Measurements from ENCODE around the gene MYL11.
A peak's percentile ranks its signal among the peaks of the same experiment; 100 is the strongest.

MYL11 gene

DNA sequence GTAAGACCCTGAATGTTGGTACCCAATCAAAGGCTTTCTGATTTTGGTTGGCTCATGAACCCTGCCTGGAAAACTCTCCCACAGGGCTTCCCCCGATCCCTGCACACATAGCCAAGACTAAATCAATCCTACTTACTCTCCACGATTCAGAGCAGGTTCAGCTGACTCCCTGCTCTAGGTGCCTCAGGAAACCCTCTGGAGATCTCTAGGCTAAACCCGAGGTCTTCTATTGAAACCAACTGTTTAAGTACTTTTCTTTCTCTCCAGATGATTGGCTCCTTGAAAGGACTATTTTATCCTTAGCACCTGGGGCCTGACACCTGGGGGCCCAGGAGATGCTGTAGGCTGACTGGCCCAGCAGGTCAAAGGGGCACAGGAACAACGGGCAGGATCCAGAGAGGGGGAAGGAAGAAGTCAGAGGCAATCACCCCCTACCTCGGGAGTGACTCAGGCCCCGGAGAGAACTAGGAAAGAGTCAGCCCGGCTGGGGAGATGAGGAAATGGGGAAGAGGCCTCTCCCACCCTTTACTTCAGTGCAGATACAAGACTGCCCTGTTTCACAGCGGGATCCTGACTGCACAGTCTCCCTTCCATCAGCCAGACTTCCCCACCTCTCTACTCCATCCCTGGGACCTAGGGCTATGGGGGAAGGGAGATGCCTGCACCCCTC, 6.3 kb upstream of the MYL11 start:
- DNase-seq = peak; percentile 68
- in situ Hi-C loops (cut with MboI; ENCODE audit: low pct_unique_long_range_greater_than_20kb, low sequenced_read_pairs) = no loop called here

DNA sequence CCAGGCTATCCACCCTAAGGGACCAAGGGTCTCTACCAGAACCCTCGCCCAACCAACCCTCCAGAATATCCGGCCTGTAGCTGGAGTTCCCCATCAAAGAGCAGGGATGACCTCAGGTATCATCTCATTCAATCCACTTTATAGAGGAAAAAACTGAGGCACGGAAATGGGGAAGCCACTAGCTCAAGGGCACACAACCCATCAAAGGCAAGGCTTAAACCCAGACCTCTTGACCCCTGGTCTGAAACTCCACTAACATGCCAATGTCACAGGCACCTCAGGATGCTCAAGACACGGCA, 5.9 kb upstream of the MYL11 start:
- in situ Hi-C loops (cut with MboI; ENCODE audit: low pct_unique_long_range_greater_than_20kb, low sequenced_read_pairs) = no loop called here
- DNase-seq = no peak

DNA sequence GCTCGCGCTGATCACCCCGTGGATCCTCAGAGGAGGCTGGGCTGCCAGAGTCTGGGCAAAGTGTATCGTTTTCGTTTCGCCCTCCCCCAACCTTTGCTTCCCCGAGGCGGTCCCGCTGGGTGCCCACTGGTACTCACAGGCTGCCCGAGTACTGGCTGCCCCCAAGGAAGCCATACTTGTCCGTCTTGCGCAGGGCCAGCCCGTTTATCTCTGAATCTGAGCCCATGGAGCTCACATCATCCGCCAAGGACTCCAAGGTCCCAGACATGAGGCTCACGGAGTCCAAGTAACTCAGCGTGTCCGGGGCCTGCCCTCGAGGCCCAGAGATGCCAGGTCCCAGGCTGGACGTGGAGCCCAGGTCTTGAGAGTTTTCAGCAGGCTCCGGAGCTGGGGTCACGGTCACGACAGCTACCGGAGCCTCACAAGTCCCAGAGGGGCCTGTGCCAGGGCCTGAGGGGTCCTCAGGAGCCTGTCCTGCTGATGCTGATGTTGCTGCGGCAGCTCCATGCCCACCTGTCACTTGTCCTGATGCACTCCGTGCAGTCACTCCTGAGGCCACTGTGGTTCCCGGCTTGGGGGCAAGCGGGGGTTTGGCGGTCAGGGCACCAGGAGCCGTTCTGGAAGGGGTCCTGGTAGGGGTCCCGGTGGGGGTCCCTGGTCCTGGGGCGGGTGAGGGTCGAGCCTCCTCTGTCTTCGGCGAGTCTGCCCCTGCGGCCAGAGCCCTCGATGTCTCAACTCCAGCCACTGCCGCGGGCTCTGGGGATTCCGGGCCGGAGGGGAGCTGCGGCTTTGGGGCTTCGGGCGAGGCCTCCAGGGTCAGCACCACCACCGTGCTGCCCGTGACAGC, 5.3 kb upstream of the MYL11 start:
- DNase-seq = no peak
- in situ Hi-C loops (cut with MboI; ENCODE audit: low pct_unique_long_range_greater_than_20kb, low sequenced_read_pairs) = no loop called here

DNA sequence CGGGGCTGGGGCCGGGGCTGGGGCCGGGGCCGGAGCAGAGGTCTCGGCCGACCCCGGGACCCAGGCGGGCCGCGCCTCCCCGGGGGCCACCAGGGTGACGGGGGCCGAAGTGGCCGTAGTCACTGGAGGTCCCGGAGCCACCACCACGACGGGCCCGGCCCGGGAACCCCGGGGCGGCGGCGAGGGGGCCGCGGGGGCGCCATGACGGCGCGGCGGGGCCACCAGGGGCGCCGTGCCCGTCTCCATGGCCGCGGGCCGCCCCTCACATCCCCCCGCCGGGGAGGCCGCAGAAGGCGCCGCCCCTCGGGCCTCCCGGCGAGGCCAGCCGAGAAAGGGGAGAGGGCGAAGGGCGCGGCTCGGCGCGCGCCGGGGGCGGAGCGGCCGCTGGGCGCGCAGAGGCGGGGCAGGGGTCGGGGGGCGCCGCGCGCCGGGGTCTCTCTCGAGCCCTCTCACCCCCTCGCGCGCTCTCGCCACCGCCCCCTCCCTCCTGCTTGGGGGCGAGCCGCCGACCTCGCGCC, 4.6 kb upstream of the MYL11 start:
- DNase-seq = no peak
- in situ Hi-C loops (cut with MboI; ENCODE audit: low pct_unique_long_range_greater_than_20kb, low sequenced_read_pairs) = no loop called here

DNA sequence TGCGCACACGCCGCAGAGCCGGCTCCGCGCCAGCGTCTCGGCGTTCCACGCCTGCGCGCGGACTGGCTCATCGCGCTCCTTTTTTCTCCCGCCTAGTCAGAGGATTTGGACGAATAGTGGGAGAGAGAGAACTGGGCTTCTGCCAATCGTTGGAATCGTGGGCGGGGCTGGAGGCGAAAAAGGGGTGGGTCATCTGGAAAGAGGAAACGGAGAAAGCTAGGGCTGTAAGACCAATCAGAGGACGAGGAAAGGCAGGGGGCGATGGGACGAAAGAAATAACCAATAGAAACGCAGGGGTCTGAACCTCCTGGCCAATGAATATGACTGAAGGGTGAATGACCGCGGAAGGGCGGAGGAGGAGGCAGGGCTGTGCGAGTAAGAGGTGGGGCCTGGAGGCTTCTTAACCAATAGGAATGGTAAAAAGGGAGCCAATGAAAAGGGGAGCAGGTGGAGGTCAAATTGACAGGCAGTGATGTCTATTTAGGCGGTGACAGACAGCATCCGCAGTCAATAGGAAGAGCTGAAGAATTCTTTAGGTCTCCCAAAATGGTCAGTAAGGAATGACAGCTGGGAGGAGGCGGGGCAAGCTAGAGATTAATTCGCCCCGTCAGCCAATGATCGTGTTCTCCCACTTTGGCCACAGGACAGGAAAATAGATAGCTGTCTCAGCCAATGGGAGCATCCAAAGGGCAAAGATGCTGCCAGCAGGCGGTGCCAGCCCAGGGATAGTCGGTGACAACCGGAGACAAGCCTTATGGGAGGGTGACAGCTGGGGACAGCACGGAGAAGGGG, 4.0 kb upstream of the MYL11 start, which contains the start of gene TBC1D10B:
Gene TBC1D10B, minus strand, starts transcription at position 39 of the 792 bp plus-strand sequence. CDS start 311 bp downstream, outside the sequence.
- peak; percentile 100 for DNase-seq
- in situ Hi-C loops (cut with MboI; ENCODE audit: low pct_unique_long_range_greater_than_20kb, low sequenced_read_pairs) = no loop called here

DNA sequence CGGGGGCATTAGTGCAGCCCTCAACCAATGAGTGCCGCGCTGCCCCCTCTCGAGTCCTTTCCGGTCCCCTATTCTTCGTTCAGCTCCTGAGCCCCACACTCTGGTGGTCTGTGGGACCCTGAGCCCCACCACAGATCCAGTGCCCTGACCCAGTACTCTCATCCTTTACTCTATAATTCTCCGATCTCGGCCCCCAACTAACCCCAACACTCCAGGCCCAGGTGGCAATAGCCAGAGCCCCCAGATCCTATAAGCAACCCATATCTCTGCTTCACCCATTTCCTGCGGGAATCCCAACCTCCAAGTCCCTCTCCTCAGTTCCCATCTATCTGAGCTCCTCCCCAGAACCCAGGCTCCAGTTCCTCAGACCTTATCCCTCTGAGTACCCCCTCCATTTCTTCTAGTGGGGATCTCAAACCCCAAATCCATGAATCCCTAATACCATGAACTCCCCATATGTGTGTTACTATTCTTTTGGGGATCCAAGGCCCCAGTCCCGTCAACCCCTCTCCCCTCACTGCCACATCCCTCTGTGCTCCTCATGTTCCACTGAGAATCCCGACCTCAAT, 3.3 kb upstream of the MYL11 start:
- DNase-seq = no peak
- in situ Hi-C loops (cut with MboI; ENCODE audit: low pct_unique_long_range_greater_than_20kb, low sequenced_read_pairs) = no loop called here

DNA sequence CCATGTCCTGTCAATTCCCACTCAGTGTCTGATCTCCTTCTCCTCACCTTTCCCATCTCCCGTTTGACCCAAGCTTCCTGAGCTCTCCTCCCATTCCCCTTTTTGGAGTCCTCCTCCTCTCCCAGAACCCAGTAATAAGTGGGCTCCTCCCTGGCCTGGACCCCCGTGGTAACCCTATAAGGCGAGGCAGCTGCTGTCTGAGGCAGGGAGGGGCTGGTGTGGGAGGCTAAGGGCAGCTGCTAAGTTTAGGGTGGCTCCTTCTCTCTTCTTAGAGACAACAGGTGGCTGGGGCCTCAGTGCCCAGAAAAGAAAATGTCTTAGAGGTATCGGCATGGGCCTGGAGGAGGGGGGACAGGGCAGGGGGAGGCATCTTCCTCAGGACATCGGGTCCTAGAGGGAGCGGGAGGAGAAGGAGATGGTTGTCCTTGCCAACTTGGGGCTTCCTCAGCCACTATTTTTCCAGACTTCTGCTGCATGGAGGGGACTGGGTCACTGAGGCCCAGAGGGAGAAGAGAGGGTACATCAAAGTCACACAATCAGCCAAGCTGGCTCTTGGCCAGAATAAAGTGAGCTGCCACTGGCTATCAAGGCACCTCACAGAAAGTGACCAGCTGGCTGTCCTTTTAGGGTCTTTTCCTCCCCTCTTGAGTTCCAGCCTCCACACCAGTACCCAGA, 2.4 kb upstream of the MYL11 start:
- no peak for DNase-seq
- in situ Hi-C loops (cut with MboI; ENCODE audit: low pct_unique_long_range_greater_than_20kb, low sequenced_read_pairs) = no loop called here

DNA sequence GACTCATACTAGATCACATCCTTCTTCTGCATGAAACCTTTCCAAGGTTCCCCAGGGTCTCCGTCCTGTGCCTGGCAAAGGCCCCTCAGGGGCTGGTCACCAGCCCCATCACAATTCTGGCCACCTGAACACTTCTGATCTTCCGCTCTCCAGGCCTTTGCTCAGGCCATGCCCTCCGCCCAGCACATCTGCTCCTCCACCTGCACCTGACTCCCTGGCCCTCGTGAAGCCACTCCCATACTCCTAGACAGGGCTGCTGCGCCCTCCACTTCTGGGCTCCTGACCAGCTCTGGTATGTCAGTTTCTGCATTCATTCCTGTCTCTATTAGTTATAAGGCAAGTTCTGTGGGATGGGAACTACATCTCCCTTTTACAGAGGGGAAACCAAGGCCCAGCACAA, 1.9 kb upstream of the MYL11 start:
- in situ Hi-C loops (cut with MboI; ENCODE audit: low pct_unique_long_range_greater_than_20kb, low sequenced_read_pairs) = no loop called here
- no peak for DNase-seq

DNA sequence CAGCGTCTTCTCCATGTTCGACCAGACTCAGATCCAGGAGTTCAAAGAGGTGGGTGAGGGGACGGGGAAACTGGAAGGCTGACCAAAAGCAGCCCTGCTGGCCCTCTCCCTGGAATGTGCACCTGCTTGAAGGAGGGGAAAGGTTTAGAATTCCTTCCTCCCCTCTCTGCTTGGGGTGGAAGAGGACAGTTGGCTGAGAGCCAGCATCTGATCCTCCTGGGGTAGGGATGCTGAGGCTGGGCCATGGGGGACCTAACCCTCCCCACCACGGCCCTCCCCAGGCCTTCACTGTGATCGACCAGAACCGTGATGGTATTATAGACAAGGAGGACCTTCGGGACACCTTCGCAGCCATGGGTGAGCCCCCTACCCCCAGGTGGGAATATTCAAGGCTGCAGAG, 1.3 kb downstream of the MYL11 start:
- in situ Hi-C loops (cut with MboI; ENCODE audit: low pct_unique_long_range_greater_than_20kb, low sequenced_read_pairs) = no loop called here
- DNase-seq = no peak

DNA sequence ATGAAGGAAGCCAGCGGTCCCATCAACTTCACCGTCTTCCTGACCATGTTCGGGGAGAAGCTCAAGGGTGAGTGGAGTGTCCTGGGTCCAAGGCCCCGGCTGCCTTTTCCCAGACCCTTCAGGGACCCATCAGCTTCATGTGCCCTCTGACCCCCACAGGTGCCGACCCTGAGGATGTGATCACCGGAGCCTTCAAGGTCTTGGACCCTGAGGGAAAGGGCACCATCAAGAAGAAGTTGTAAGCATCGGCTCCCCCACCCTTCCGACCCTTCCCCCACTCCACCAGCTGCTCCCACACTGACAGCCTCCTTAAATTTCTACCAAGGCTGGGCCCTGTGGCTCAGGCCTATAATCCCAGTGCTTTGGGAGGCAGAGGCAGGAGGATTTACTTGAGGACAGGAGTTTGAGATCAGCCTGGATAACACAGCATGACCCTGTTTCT, 1.9 kb downstream of the MYL11 start:
- no peak for DNase-seq
- in situ Hi-C loops (cut with MboI; ENCODE audit: low pct_unique_long_range_greater_than_20kb, low sequenced_read_pairs) = no loop called here

DNA sequence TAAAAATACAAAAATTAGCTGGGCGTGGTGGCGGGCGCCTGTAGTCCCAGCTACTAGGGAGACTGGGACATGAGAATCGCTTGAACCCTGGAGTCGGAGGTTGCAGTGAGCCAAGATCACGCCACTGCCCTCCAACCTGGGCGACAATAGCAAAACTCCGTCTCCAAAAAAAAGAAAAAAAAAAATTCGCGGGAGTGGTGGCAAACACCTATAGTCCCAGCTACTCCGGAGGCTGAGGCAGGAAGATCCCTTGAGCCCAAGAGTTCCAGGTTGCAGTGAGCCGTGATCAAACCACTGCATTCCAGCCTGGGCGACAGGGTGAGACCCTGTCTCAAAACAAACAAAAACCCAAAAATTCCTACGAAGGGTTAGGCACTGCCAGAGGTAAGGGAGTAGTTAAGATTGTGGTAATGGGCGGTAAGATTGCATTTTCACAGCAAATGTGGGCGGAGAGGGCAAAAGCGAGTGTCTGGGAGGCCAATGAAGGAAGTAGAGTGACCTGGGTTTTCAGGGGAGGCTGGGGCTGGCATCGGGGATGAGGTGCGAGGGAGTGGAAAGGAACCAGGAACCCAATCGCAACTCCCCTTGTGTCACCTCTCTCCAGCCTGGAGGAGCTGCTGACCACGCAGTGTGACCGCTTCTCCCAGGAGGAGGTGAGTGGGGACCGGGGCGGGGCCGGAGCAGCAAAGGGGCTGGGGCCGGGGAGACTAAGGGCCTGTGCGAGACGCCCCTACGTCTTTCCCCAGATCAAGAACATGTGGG, 2.6 kb downstream of the MYL11 start:
- in situ Hi-C loops (cut with MboI; ENCODE audit: low pct_unique_long_range_greater_than_20kb, low sequenced_read_pairs) = no loop called here
- peak; percentile 74 for DNase-seq

DNA sequence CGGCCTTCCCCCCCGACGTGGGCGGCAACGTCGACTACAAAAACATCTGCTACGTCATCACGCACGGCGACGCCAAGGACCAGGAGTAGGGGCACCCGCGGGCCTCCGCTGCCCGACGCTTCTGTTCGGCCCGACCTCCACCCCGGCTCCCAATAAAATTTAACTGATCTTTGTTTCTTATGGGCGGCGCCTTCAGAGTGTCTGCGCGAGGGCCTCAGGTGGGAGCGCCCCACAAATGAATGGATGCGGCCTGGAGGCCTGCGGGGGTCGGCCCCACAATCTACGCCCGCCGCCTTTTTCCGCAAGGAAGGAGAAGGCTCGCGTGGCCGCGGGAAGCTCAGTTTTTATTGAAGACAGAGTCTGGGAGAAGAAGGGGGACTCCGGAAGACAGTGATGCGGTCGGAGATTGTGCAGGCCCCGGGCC, 3.2 kb downstream of the MYL11 start:
- in situ Hi-C loops (cut with MboI; ENCODE audit: low pct_unique_long_range_greater_than_20kb, low sequenced_read_pairs) = no loop called here
- DNase-seq = peak; percentile 91

DNA sequence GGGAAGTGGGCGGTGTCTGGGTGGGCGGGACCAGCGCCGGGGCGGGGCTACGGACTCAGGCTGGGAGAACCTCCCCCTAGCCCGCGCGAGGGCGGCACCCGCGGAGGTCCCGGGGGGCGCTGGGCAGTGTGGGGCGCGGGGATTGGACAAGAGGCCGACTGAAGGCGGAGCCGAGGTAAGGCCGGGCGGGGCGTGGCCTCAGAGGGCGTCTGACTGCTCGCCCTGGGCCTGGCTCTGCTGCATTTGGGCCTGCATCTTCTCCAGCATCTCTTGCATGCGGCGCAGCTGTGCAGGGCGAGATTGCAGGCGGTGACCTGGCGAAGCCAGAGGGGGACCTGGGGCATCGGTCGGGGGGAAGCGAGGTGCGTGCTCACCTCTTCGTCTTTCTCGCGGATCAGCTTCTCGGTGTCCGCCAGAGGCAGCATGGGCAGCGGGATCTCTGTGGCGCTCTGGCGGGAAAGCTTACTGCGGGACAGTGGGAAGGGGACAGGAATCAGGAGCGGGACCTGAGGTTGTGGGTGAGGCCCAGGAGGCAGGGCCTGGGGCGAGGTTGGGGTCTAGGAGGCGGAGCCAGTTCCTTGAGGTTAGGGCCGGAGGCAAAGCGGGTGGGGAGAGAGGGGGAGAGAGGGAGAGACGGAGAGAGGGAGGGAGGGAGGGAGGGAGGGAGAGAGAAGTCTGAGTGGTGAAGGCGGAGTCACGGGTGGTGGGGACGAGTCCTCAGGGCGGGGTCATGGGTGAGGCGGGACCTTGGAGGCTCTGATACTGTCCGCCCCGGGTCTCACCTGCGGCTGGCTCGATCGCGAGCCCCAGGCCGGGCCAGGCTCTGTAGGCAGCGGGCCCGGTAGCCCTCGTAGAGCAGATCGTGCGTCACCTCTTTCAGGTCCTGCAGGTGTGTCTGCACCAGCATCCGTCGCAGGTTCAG, 3.9 kb downstream of the MYL11 start:
- DNase-seq = peak; percentile 98
- in situ Hi-C loops (cut with MboI; ENCODE audit: low pct_unique_long_range_greater_than_20kb, low sequenced_read_pairs) = no loop called here

DNA sequence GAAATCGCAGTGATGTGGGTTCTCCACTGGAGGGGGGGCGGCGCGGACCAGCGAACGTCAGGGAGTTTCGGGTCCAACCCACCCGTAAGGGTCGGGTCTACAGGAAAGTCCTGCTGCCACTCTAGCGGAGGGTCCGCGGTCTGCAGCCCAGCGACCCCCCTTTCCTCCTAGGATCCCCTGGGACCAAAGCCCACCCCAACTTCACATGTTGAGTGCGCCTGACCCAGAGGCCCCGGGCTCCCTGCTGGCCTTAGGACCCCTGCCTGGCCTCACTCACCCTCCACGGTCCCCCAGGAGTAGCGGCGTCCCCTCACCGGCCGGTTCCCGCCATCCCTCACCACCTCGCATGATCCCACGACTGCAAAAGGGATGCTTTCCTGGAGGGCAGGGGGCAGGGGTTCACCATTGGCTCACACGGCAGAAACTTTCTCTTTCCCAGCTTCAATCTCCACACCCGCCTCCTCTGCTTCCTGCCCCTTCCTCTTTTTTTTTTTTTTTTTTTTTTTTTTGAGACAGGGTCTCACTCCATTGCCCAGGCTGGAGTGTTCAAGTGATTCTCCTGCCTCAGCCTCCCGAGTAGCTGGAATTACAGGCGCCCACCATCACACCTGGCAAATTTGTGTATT, 4.7 kb downstream of the MYL11 start:
- no peak for DNase-seq
- in situ Hi-C loops (cut with MboI; ENCODE audit: low pct_unique_long_range_greater_than_20kb, low sequenced_read_pairs) = no loop called here

DNA sequence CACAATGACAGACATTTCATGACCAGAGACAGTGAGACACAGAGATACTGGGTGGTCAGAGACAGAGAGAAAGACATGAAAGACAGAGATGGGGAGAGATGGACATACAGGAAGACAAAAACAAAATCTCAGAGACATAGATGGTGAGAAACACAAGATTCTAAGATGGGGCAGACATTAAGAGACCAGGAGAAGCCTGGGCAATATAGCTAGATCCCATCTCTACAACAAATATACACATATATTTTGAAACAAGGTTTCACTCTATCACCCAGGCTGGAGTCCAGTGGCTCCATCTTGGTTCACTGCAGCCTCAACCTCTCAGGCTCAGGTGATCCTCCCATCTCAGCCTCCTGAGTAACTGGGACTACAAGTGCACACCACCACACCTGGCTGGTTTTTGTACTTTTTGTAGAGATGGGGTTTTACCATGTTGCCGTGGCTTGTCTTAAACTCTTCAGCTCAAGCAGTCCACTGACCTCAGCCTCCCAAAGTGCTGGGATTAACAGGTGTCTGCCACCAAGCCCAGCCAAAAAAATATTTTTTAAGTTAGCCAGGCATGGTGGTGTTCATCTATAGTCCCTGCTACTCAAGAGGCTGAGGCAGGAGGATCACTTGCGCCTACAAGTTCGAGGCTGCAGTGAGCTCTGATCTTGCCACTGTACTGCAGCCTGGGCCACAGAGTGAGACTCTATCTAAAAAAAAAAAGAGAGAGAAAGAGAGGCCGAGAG, 5.6 kb downstream of the MYL11 start:
- in situ Hi-C loops (cut with MboI; ENCODE audit: low pct_unique_long_range_greater_than_20kb, low sequenced_read_pairs) = no loop called here

DNA sequence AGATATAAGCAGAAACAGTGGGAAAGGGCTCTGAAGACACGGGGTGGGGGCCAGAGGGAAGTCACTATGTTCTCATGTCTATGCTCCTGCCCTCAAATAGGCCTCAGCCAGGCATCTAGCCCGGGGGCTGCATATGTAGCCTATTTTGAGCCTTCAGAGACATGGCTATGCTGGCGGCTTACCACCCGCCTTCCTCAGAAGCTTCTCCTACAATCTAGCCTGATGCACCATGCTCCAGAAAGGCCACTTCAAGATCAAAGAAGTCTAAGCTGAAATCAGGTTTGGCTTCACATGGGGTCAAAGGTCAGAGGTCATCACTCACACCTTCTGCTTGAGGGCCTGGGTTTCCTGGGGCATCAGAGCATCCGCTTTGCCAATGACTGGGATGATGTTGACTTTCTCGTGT, 6.2 kb downstream of the MYL11 start:
- DNase-seq = no peak
- in situ Hi-C loops (cut with MboI; ENCODE audit: low pct_unique_long_range_greater_than_20kb, low sequenced_read_pairs) = no loop called here

More for the DNA sequence above, 5.6 kb downstream of the MYL11 start:
- DNase-seq = no peak

All from KBM-7 (cell line).